Uterus (tissue), 2 donors: Measurements from ENCODE around the gene RAD51B.

ENCODE experiments used
- POLR2A ChIP-seq, 2 donors: fragments of 450-650 bp; IDR thresholded peaks; one replicate each; pipeline ENCODE4 v1.6.1; 2016; ENCODE audit warnings: antibody characterized with exemption in 2 of 2, mild to moderate bottlenecking in 1 of 2, moderate library complexity in 1 of 2
- TF ChIP-seq, protein P1 (sequence below), 4 experiments: fragments of 200-600 bp in 2 of 4; fragments of 450-650 bp in 2 of 4; sonication (generic) in 2 of 4; IDR thresholded peaks; one replicate each; pipeline ENCODE4 v1.5.1; 2016 to 2019; ENCODE audit warnings: antibody characterized with exemption in 4 of 4, mild to moderate bottlenecking in 2 of 4, moderate library complexity in 1 of 4

DNA sequence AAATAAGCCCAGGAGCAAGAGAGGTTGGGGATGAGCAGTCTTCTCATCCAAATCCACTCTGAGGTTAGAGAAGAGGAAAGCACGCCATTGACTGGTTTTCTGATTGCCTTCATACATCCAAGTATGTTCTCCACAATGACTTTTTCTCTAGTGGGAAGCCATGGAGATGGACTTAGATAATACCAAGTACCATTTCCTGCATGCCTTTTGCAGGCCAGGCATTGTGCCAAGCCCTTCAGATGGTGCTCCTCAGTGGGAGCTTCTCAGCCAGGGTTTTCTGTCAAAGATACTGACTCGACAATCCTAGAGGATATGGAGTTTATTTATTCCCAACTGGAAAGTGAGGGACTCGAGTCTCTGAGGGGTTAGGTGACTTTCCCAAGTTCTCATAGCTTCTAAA, 755.3 kb downstream of the RAD51B start:
- TF ChIP-seq, protein P1, sequence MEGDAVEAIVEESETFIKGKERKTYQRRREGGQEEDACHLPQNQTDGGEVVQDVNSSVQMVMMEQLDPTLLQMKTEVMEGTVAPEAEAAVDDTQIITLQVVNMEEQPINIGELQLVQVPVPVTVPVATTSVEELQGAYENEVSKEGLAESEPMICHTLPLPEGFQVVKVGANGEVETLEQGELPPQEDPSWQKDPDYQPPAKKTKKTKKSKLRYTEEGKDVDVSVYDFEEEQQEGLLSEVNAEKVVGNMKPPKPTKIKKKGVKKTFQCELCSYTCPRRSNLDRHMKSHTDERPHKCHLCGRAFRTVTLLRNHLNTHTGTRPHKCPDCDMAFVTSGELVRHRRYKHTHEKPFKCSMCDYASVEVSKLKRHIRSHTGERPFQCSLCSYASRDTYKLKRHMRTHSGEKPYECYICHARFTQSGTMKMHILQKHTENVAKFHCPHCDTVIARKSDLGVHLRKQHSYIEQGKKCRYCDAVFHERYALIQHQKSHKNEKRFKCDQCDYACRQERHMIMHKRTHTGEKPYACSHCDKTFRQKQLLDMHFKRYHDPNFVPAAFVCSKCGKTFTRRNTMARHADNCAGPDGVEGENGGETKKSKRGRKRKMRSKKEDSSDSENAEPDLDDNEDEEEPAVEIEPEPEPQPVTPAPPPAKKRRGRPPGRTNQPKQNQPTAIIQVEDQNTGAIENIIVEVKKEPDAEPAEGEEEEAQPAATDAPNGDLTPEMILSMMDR (IDR thresholded peaks at IDR 0.05) = no peak
- TF ChIP-seq POLR2A (IDR thresholded peaks at IDR 0.05) = no peak
